Measurements from ENCODE around the gene CSHL1.

DNA sequence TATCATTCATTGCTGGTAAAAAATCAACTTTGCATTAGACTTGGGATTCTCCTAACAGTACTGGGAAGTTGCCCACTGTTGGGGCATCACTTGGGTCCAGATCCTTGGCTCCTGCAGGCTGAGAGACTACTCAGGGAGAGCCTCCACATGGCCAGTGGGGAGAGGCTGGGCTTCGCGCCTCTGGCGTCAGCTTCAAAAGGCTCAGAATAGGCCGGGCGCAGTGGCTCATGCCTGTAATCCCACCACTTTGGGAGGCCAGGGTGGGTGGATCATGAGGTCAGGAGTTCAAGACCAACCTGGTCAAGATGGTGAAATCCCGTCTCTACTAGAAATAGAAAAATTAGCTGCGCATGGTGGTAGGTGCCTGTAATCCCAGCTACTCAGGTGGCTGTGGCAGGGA is 3.4 kb upstream of the CSHL1 start:
- TF ChIP-seq, protein P1, sequence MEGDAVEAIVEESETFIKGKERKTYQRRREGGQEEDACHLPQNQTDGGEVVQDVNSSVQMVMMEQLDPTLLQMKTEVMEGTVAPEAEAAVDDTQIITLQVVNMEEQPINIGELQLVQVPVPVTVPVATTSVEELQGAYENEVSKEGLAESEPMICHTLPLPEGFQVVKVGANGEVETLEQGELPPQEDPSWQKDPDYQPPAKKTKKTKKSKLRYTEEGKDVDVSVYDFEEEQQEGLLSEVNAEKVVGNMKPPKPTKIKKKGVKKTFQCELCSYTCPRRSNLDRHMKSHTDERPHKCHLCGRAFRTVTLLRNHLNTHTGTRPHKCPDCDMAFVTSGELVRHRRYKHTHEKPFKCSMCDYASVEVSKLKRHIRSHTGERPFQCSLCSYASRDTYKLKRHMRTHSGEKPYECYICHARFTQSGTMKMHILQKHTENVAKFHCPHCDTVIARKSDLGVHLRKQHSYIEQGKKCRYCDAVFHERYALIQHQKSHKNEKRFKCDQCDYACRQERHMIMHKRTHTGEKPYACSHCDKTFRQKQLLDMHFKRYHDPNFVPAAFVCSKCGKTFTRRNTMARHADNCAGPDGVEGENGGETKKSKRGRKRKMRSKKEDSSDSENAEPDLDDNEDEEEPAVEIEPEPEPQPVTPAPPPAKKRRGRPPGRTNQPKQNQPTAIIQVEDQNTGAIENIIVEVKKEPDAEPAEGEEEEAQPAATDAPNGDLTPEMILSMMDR (IDR thresholded peaks at IDR 0.05; ENCODE audit: low read depth, low read length, poor library complexity, severe bottlenecking), result no peak
- TF ChIP-seq EZH2phosphoT487 (IDR thresholded peaks at IDR 0.05; ENCODE audit: borderline replicate concordance, low read length), result no peak

All from DOHH2 (cell line).